Neural cell (in vitro differentiated cells): ENCODE measurements around the gene CMTM6. TPM values are rescaled to one million over a fixed set of nuclear protein-coding genes. Genes with fewer than 3 reads are reported as not detected.

ENCODE experiments used
- H2AFZ ChIP-seq: fragments of 200-600, 300-800 bp; sonication (generic), shearing (Covaris generic); 2 replicates; pipeline ENCODE4 v1.6.0; 2014; ENCODE audit warnings: low read depth, mild to moderate bottlenecking, antibody characterized with exemption, low read length, moderate library complexity
- H3F3A ChIP-seq: fragments of 200-600 bp; shearing (Covaris generic); 2 replicates; pipeline ENCODE4 v1.6.1; 2016; ENCODE audit warnings: mild to moderate bottlenecking, moderate library complexity, mixed read lengths, antibody characterized with exemption, low read length; ENCODE audit not compliant: insufficient read depth, poor library complexity, severe bottlenecking
- H3K27ac ChIP-seq: fragments of 200-600, 300-800 bp; sonication (generic), shearing (Covaris generic); 2 replicates; pipeline ENCODE4 v1.5.1; 2014; ENCODE audit warnings: mild to moderate bottlenecking, low read length, moderate library complexity
- H3K27me3 ChIP-seq: fragments of 300-800, 200-600 bp; sonication (generic), shearing (Covaris generic); 2 replicates; pipeline ENCODE4 v1.6.0; 2014; ENCODE audit warnings: mild to moderate bottlenecking, low read depth, low read length, moderate library complexity; ENCODE audit not compliant: insufficient read depth
- H3K36me3 ChIP-seq: fragments of 300-800, 200-600 bp; sonication (generic), shearing (Covaris generic); 2 replicates; pipeline ENCODE4 v1.5.1; 2014; ENCODE audit warnings: mild to moderate bottlenecking, antibody characterized with exemption, low read length, moderate library complexity; ENCODE audit not compliant: insufficient read depth
- H3K4me2 ChIP-seq: fragments of 300-800, 200-600 bp; sonication (generic), shearing (Covaris generic); 2 replicates; pipeline ENCODE4 v1.6.0; 2014; ENCODE audit warnings: mild to moderate bottlenecking, low read length
- H3K4me3 ChIP-seq: fragments of 300-800, 200-600 bp; sonication (generic), shearing (Covaris generic); 2 replicates; pipeline ENCODE4 v1.5.1; 2014; ENCODE audit warnings: mild to moderate bottlenecking, low read length, moderate library complexity
- H3K79me2 ChIP-seq: fragments of 200-600 bp; shearing (Covaris generic); replicated peaks from 2 replicates; pipeline ENCODE4 v1.6.0; 2014; ENCODE audit warnings: mild to moderate bottlenecking, low read length, moderate library complexity; ENCODE audit not compliant: insufficient read depth
- H3K9ac ChIP-seq: fragments of 300-800, 200-600 bp; sonication (generic), shearing (Covaris generic); 2 replicates; pipeline ENCODE4 v1.6.1; 2016; ENCODE audit warnings: mild to moderate bottlenecking, low read length, mixed read lengths
- H3K9me2 ChIP-seq: fragments of 200-600 bp; shearing (Covaris generic); 2 replicates; pipeline ENCODE4 v1.6.1; 2016; ENCODE audit warnings: mild to moderate bottlenecking, low read length, mixed read lengths; ENCODE audit not compliant: insufficient read depth
- H3K9me3 ChIP-seq: fragments of 200-600, 300-800 bp; sonication (generic), shearing (Covaris generic); 2 replicates; pipeline ENCODE4 v1.6.1; 2016; ENCODE audit warnings: mild to moderate bottlenecking, mixed run types, low read length, moderate library complexity, mixed read lengths
- H4K20me1 ChIP-seq: fragments of 200-600 bp; shearing (Covaris generic); 2 replicates; pipeline ENCODE4 v1.6.1; 2016; ENCODE audit warnings: mild to moderate bottlenecking, mixed run types; ENCODE audit not compliant: insufficient read depth
- CTCF ChIP-seq: fragments of 450-650 bp; IDR thresholded peaks from 2 replicates; pipeline ENCODE4 v1.5.1; 2014; ENCODE audit warnings: antibody characterized with exemption, mild to moderate bottlenecking, moderate library complexity; ENCODE audit not compliant: poor library complexity, severe bottlenecking
- EP300 ChIP-seq: fragments of 450-650 bp; conservative IDR thresholded peaks from 2 replicates; pipeline ENCODE4 v1.6.1; 2014; ENCODE audit warnings: antibody characterized with exemption, mild to moderate bottlenecking, moderate library complexity; ENCODE audit not compliant: poor library complexity, severe bottlenecking
- EZH2 ChIP-seq: fragments of 200-600, 300-800 bp; shearing (Covaris generic), sonication (generic); IDR thresholded peaks from 2 replicates; pipeline ENCODE4 v1.6.1; 2014; ENCODE audit warnings: antibody characterized with exemption, low read length, borderline replicate concordance, mild to moderate bottlenecking; ENCODE audit not compliant: insufficient read depth, poor library complexity, severe bottlenecking
- MXI1 ChIP-seq: fragments of 450-650 bp; conservative IDR thresholded peaks from 2 replicates; pipeline ENCODE4 v1.6.1; 2014; ENCODE audit warnings: antibody characterized with exemption, mild to moderate bottlenecking; ENCODE audit not compliant: poor library complexity, severe bottlenecking
- POLR2AphosphoS5 ChIP-seq: IDR thresholded peaks from 2 replicates; pipeline ENCODE4 v1.6.1; 2012
- RAD21 ChIP-seq: fragments of 450-650 bp; conservative IDR thresholded peaks from 2 replicates; pipeline ENCODE4 v1.6.1; 2014; ENCODE audit warnings: antibody characterized with exemption, mild to moderate bottlenecking, moderate library complexity
- REST ChIP-seq: IDR thresholded peaks from 2 replicates; pipeline ENCODE4 v1.6.1; 2012; ENCODE audit warnings: borderline replicate concordance
- SMC3 ChIP-seq: fragments of 450-650 bp; conservative IDR thresholded peaks from 2 replicates; pipeline ENCODE4 v1.6.1; 2014; ENCODE audit warnings: antibody characterized with exemption, mild to moderate bottlenecking, moderate library complexity; ENCODE audit not compliant: poor library complexity
- TAF1 ChIP-seq: IDR thresholded peaks from 2 replicates; pipeline ENCODE4 v1.6.1; 2012; ENCODE audit warnings: low read depth
- polyA plus RNA-seq: library from polyadenylated mRNA; depleted of rRNA; stranded (reverse); fragments of >200 nt; gene quantifications from 2 replicates; pipeline ENCODE4 v1.2.3, GENCODE V29; 2014

CMTM6 gene
- polyA plus RNA-seq, 1 donor from 2014 or later: 12.8 TPM

DNA sequence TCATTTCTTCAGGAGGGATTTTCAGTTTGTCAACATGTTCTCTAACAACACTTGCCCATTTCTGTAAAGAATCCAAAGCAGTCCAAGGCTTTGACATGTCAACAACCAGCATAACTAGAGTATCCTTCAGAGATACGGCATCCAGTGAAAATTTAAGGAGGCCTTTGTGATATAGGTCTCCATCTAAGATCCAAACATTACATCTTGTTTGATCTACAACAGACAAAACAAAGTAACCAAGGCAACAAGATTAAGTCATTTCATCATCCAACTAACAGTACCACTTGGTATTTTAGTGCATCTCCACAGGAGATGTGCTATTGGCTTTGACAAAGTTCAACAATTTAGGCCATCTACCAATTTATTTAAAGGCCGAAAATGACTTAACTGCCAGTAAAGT is 42.2 kb upstream of the CMTM6 start (continued):
- no peak for TF ChIP-seq RAD21

- H4K20me1 ChIP-seq: no peaks in the 10 kb centered on the region
- no peaks in the 10 kb centered on the region for H3K27me3 ChIP-seq
- no peak overlapping the region for H3K4me2 ChIP-seq
- no peaks in the 10 kb centered on the region for H3F3A ChIP-seq
- no peak overlapping the region for H3K4me3 ChIP-seq
- H3K36me3 ChIP-seq: peaks cover 9% of the 10 kb centered on the region
- no peak overlapping the region for H2AFZ ChIP-seq
- no peaks in the 10 kb centered on the region for H3K9me2 ChIP-seq
- no peak overlapping the region for H3K27ac ChIP-seq
- H3K9me3 ChIP-seq: no peaks in the 10 kb centered on the region
- H3K9ac ChIP-seq: no peak overlapping the region
- H3K79me2 ChIP-seq: peaks cover 26% of the 10 kb centered on the region
- TF ChIP-seq SMC3 (no peak), RAD21 (no peak), TAF1 (no peak), MXI1 (no peak), CTCF (no peak), REST (no peak), EP300 (no peak), EZH2 (no peak), POLR2AphosphoS5 (no peak)
These were observed 40.2 kb upstream of the CMTM6 start for GRCh38 chr3:32542807-32543206.

- no peaks in the 10 kb centered on the region for H3K9me3 ChIP-seq
- H3K9me2 ChIP-seq: no peaks in the 10 kb centered on the region
- no peak overlapping the region for H3K27ac ChIP-seq
- H3K9ac ChIP-seq: no peak overlapping the region
- no peak overlapping the region for H2AFZ ChIP-seq
- no peaks in the 10 kb centered on the region for H3K27me3 ChIP-seq
- TF ChIP-seq EP300 (no peak), TAF1 (no peak), SMC3 (no peak), POLR2AphosphoS5 (no peak), MXI1 (no peak)
- peaks cover 12% of the 10 kb centered on the region for H3K36me3 ChIP-seq
- H3K4me3 ChIP-seq: no peak overlapping the region
- peaks cover 11% of the 10 kb centered on the region for H3K79me2 ChIP-seq
- no peaks in the 10 kb centered on the region for H3F3A ChIP-seq
- H3K4me2 ChIP-seq: no peak overlapping the region
- H4K20me1 ChIP-seq: no peaks in the 10 kb centered on the region
These were observed 38.2 kb upstream of the CMTM6 start for GRCh38 chr3:32540899-32541298.
